Neural cell (in vitro differentiated cells): ENCODE measurements around the gene COX10. TPM values are rescaled to one million over a fixed set of nuclear protein-coding genes. Genes with fewer than 3 reads are reported as not detected.

Experiments used
- H2AFZ ChIP-seq: fragments of 200-600, 300-800 bp; sonication (generic), shearing (Covaris generic); 2 replicates; pipeline ENCODE4 v1.6.0; 2014; ENCODE audit warnings: low read depth, mild to moderate bottlenecking, antibody characterized with exemption, low read length, moderate library complexity
- H3F3A ChIP-seq: fragments of 200-600 bp; shearing (Covaris generic); 2 replicates; pipeline ENCODE4 v1.6.1; 2016; ENCODE audit warnings: mild to moderate bottlenecking, moderate library complexity, mixed read lengths, antibody characterized with exemption, low read length; ENCODE audit not compliant: insufficient read depth, poor library complexity, severe bottlenecking
- H3K27ac ChIP-seq: fragments of 200-600, 300-800 bp; sonication (generic), shearing (Covaris generic); 2 replicates; pipeline ENCODE4 v1.5.1; 2014; ENCODE audit warnings: mild to moderate bottlenecking, low read length, moderate library complexity
- H3K27me3 ChIP-seq: fragments of 300-800, 200-600 bp; sonication (generic), shearing (Covaris generic); 2 replicates; pipeline ENCODE4 v1.6.0; 2014; ENCODE audit warnings: mild to moderate bottlenecking, low read depth, low read length, moderate library complexity; ENCODE audit not compliant: insufficient read depth
- H3K36me3 ChIP-seq: fragments of 300-800, 200-600 bp; sonication (generic), shearing (Covaris generic); 2 replicates; pipeline ENCODE4 v1.5.1; 2014; ENCODE audit warnings: mild to moderate bottlenecking, antibody characterized with exemption, low read length, moderate library complexity; ENCODE audit not compliant: insufficient read depth
- H3K4me2 ChIP-seq: fragments of 300-800, 200-600 bp; sonication (generic), shearing (Covaris generic); 2 replicates; pipeline ENCODE4 v1.6.0; 2014; ENCODE audit warnings: mild to moderate bottlenecking, low read length
- H3K4me3 ChIP-seq: fragments of 300-800, 200-600 bp; sonication (generic), shearing (Covaris generic); 2 replicates; pipeline ENCODE4 v1.5.1; 2014; ENCODE audit warnings: mild to moderate bottlenecking, low read length, moderate library complexity
- H3K79me2 ChIP-seq: fragments of 200-600 bp; shearing (Covaris generic); replicated peaks from 2 replicates; pipeline ENCODE4 v1.6.0; 2014; ENCODE audit warnings: mild to moderate bottlenecking, low read length, moderate library complexity; ENCODE audit not compliant: insufficient read depth
- H3K9ac ChIP-seq: fragments of 300-800, 200-600 bp; sonication (generic), shearing (Covaris generic); 2 replicates; pipeline ENCODE4 v1.6.1; 2016; ENCODE audit warnings: mild to moderate bottlenecking, low read length, mixed read lengths
- H3K9me2 ChIP-seq: fragments of 200-600 bp; shearing (Covaris generic); 2 replicates; pipeline ENCODE4 v1.6.1; 2016; ENCODE audit warnings: mild to moderate bottlenecking, low read length, mixed read lengths; ENCODE audit not compliant: insufficient read depth
- H3K9me3 ChIP-seq: fragments of 200-600, 300-800 bp; sonication (generic), shearing (Covaris generic); 2 replicates; pipeline ENCODE4 v1.6.1; 2016; ENCODE audit warnings: mild to moderate bottlenecking, mixed run types, low read length, moderate library complexity, mixed read lengths
- H4K20me1 ChIP-seq: fragments of 200-600 bp; shearing (Covaris generic); 2 replicates; pipeline ENCODE4 v1.6.1; 2016; ENCODE audit warnings: mild to moderate bottlenecking, mixed run types; ENCODE audit not compliant: insufficient read depth
- EP300 ChIP-seq: fragments of 450-650 bp; conservative IDR thresholded peaks from 2 replicates; pipeline ENCODE4 v1.6.1; 2014; ENCODE audit warnings: antibody characterized with exemption, mild to moderate bottlenecking, moderate library complexity; ENCODE audit not compliant: poor library complexity, severe bottlenecking
- EZH2 ChIP-seq: fragments of 200-600, 300-800 bp; shearing (Covaris generic), sonication (generic); IDR thresholded peaks from 2 replicates; pipeline ENCODE4 v1.6.1; 2014; ENCODE audit warnings: antibody characterized with exemption, low read length, borderline replicate concordance, mild to moderate bottlenecking; ENCODE audit not compliant: insufficient read depth, poor library complexity, severe bottlenecking
- MXI1 ChIP-seq: fragments of 450-650 bp; conservative IDR thresholded peaks from 2 replicates; pipeline ENCODE4 v1.6.1; 2014; ENCODE audit warnings: antibody characterized with exemption, mild to moderate bottlenecking; ENCODE audit not compliant: poor library complexity, severe bottlenecking
- POLR2AphosphoS5 ChIP-seq: IDR thresholded peaks from 2 replicates; pipeline ENCODE4 v1.6.1; 2012
- RAD21 ChIP-seq: fragments of 450-650 bp; conservative IDR thresholded peaks from 2 replicates; pipeline ENCODE4 v1.6.1; 2014; ENCODE audit warnings: antibody characterized with exemption, mild to moderate bottlenecking, moderate library complexity
- SMC3 ChIP-seq: fragments of 450-650 bp; conservative IDR thresholded peaks from 2 replicates; pipeline ENCODE4 v1.6.1; 2014; ENCODE audit warnings: antibody characterized with exemption, mild to moderate bottlenecking, moderate library complexity; ENCODE audit not compliant: poor library complexity
- TAF1 ChIP-seq: IDR thresholded peaks from 2 replicates; pipeline ENCODE4 v1.6.1; 2012; ENCODE audit warnings: low read depth
- polyA plus RNA-seq: library from polyadenylated mRNA; depleted of rRNA; stranded (reverse); fragments of >200 nt; gene quantifications from 2 replicates; pipeline ENCODE4 v1.2.3, GENCODE V29; 2014
- TF ChIP-seq, protein P1 (sequence below): fragments of 450-650 bp; IDR thresholded peaks from 2 replicates; pipeline ENCODE4 v1.5.1; 2014; ENCODE audit warnings: antibody characterized with exemption, mild to moderate bottlenecking, moderate library complexity; ENCODE audit not compliant: poor library complexity, severe bottlenecking
- TF ChIP-seq, protein P2 (sequence below): IDR thresholded peaks from 2 replicates; pipeline ENCODE4 v1.6.1; 2012; ENCODE audit warnings: borderline replicate concordance

Gene COX10
- polyA plus RNA-seq, 1 donor from 2014 or later = 7.2 TPM

DNA sequence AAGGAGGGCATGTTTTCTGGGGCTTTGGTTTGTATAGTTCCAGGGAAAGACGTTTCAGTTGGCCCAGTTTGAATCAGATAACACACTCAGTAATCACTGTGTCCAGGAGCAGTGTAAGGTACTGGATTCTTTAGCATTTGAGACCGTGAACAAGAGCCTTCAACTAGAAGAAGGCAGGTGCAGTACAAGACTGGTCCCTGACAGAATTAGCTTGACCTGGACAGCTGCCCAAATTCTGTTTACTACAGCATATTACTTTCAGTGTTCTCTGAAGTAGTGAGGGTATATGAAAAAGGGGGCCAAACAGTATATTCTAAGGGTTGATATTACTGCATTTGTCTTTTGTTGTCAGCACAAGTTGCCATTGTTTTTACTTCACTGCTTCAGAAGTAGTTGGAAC lies 81.3 kb downstream of the COX10 start:
- Histone ChIP-seq H4K20me1 (no peaks in the 10 kb centered on the region), H3K79me2 (no peaks in the 10 kb centered on the region), H3K4me3 (no peak overlapping the region), H3K4me2 (no peak overlapping the region), H3K27ac (no peak overlapping the region), H2AFZ (no peak overlapping the region), H3K9ac (no peak overlapping the region), H3F3A (no peaks in the 10 kb centered on the region), H3K9me3 (no peaks in the 10 kb centered on the region), H3K27me3 (no peaks in the 10 kb centered on the region), H3K36me3 (no peaks in the 10 kb centered on the region), H3K9me2 (no peaks in the 10 kb centered on the region)
- TF ChIP-seq EP300 = no peak
- no peak for TF ChIP-seq MXI1
- TF ChIP-seq POLR2AphosphoS5 = no peak
- no peak for TF ChIP-seq EZH2
- TF ChIP-seq SMC3 = no peak
- no peak for TF ChIP-seq RAD21
- no peak for TF ChIP-seq TAF1
- TF ChIP-seq, protein P1, sequence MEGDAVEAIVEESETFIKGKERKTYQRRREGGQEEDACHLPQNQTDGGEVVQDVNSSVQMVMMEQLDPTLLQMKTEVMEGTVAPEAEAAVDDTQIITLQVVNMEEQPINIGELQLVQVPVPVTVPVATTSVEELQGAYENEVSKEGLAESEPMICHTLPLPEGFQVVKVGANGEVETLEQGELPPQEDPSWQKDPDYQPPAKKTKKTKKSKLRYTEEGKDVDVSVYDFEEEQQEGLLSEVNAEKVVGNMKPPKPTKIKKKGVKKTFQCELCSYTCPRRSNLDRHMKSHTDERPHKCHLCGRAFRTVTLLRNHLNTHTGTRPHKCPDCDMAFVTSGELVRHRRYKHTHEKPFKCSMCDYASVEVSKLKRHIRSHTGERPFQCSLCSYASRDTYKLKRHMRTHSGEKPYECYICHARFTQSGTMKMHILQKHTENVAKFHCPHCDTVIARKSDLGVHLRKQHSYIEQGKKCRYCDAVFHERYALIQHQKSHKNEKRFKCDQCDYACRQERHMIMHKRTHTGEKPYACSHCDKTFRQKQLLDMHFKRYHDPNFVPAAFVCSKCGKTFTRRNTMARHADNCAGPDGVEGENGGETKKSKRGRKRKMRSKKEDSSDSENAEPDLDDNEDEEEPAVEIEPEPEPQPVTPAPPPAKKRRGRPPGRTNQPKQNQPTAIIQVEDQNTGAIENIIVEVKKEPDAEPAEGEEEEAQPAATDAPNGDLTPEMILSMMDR = no peak
- TF ChIP-seq, protein P2, sequence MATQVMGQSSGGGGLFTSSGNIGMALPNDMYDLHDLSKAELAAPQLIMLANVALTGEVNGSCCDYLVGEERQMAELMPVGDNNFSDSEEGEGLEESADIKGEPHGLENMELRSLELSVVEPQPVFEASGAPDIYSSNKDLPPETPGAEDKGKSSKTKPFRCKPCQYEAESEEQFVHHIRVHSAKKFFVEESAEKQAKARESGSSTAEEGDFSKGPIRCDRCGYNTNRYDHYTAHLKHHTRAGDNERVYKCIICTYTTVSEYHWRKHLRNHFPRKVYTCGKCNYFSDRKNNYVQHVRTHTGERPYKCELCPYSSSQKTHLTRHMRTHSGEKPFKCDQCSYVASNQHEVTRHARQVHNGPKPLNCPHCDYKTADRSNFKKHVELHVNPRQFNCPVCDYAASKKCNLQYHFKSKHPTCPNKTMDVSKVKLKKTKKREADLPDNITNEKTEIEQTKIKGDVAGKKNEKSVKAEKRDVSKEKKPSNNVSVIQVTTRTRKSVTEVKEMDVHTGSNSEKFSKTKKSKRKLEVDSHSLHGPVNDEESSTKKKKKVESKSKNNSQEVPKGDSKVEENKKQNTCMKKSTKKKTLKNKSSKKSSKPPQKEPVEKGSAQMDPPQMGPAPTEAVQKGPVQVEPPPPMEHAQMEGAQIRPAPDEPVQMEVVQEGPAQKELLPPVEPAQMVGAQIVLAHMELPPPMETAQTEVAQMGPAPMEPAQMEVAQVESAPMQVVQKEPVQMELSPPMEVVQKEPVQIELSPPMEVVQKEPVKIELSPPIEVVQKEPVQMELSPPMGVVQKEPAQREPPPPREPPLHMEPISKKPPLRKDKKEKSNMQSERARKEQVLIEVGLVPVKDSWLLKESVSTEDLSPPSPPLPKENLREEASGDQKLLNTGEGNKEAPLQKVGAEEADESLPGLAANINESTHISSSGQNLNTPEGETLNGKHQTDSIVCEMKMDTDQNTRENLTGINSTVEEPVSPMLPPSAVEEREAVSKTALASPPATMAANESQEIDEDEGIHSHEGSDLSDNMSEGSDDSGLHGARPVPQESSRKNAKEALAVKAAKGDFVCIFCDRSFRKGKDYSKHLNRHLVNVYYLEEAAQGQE = no peak

DNA sequence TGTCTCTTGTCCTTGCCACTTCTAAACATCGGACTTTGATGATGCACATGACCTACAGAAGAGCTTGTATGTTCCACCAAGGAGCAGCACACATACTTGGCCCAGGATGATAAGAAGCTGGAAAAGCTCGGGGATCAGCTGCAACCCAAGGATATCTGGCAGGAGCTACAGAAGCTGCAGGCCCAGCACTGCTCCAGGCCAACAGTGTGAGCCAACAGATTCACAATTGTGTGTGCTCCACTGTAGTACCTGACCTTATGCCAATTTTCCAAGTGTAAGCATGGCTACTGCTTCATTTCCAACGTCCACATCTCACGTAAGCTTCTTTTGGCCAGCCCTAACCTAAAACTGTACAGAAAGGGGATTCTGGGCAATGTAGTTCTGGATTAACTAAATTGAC lies 83.4 kb downstream of the COX10 start:
- no peak overlapping the region for H3K4me3 ChIP-seq
- H3K9ac ChIP-seq = no peak overlapping the region
- H3K9me3 ChIP-seq = no peaks in the 10 kb centered on the region
- no peak overlapping the region for H2AFZ ChIP-seq
- no peaks in the 10 kb centered on the region for H3K79me2 ChIP-seq
- H3K36me3 ChIP-seq = no peaks in the 10 kb centered on the region
- no peak for TF ChIP-seq MXI1
- no peak for TF ChIP-seq POLR2AphosphoS5
- TF ChIP-seq TAF1 = no peak
- TF ChIP-seq, protein P1 = no peak
- TF ChIP-seq EP300 = no peak
- no peak for TF ChIP-seq EZH2
- TF ChIP-seq, protein P2 = no peak
- no peak for TF ChIP-seq SMC3
- TF ChIP-seq RAD21 = no peak
- no peaks in the 10 kb centered on the region for H4K20me1 ChIP-seq
- no peaks in the 10 kb centered on the region for H3F3A ChIP-seq
- no peaks in the 10 kb centered on the region for H3K9me2 ChIP-seq
- no peak overlapping the region for H3K4me2 ChIP-seq
- H3K27me3 ChIP-seq = no peaks in the 10 kb centered on the region
- H3K27ac ChIP-seq = no peak overlapping the region
